ENCODE data around the gene CRYGN.

Gene CRYGN

DNA sequence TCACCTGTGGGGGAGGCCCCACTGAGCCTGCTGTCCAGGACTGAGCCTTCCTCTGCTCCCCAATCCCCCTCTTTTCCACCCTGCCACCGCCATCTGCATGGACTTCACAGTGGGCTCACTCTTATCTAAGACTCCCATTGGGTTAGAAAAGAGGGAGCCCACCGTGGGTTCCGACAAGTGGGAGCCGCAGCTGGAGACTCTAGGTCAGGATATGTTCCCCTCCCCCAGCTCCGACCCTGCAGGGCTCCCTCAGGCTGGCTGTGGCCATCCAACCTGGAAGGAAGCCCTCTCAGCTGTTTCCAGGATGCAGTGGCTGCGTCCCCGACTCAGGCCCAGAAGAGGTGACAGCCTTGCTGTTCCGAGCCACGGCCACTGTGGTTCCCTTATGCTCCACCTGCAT lies 34.9 kb downstream of the CRYGN start:
- no peak for DNase-seq

GRCh38 chr7:151404216-151405011 lies 35.5 kb downstream of the CRYGN start:
- DNase-seq: no peak

DNA sequence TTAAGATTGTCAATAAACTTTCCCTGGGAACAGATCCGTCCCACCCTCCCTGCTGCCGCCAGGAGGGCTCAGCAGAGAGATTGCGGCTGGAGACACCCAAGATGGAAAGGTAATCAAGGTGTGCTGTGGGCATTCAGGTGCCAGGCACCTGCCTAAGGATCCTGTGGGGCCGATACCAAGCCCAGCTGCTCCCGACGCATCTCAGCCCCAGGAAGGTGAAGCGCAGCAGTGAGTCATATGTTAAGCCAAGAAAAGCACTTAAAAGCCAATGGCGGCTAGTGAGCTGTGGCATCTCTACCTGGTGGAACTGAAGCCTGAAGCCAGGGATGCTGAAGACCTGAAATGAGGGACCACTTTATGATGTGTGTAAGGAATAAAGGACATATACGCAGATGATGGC lies 36.2 kb downstream of the CRYGN start:
- DNase-seq: no peak

- DNase-seq: no peak
These were observed 37.7 kb downstream of the CRYGN start for GRCh38 chr7:151402029-151402835.

DNA sequence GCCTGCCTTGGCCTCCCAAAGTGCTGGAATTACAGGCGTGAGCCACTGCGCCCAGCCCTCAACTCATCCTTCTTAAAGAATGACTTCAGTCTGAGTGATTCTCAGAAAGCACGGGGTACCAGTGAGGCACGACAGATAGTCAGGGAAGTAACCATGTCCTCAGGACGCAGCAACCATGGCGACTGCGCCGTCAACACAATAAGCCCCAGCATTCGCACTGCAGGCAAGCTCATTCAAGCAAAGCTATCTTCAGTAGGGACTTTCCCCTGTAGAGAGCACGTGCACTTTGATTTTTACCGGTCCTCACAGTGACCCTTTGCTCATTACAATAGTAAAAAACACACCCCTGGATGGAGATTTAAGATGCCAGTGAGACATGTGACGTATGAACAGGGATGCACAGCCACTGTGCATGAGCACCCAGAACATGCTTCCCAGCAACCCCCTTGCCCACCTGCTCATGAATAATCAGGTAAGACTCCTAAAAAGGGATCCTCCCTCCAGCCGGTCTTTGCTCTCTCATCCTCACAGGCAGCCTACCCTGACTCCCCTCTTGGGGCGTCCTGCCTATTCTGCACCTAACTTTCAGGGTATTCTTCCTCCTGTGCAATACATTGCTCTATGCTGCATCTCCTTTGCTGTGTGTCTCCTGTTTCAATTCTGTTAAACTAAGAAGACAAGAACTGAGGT lies 39.2 kb downstream of the CRYGN start:
- no peak for DNase-seq

DNA sequence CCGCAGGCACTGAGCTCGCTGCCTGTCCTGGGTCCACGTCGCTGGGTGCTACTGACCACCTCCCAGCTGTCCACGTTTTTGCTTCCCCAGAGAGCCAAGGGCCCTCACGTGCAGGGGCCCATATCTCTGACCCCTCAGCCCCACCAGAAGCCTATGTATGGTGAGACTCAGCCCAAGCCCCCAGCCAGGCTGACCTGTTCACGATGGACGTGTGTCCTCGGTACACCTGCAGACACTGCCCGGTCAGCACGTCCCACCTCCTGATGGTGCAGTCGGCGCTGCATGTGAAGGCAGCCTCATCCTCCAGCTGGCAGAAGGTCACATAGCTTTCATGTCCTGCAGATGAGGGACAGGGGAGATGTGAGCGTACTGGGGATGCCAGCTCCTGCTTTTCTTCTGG lies 40.0 kb downstream of the CRYGN start:
- no peak for DNase-seq

DNA sequence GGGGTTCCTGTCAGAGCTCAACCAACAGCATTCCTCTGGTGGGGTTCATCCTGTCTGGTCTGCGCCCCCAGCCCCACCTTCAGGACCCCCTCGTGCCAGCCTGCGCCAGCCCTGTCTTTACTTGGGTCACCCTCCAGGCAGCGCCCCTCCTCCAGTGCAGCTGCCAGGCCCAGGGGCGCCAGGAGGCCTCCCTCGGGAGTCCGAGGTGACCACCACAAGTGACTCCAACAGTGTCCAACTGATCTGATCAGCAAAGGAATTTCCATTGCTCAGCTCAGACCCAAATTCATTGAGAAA lies 40.7 kb downstream of the CRYGN start:
- no peak for DNase-seq

DNA sequence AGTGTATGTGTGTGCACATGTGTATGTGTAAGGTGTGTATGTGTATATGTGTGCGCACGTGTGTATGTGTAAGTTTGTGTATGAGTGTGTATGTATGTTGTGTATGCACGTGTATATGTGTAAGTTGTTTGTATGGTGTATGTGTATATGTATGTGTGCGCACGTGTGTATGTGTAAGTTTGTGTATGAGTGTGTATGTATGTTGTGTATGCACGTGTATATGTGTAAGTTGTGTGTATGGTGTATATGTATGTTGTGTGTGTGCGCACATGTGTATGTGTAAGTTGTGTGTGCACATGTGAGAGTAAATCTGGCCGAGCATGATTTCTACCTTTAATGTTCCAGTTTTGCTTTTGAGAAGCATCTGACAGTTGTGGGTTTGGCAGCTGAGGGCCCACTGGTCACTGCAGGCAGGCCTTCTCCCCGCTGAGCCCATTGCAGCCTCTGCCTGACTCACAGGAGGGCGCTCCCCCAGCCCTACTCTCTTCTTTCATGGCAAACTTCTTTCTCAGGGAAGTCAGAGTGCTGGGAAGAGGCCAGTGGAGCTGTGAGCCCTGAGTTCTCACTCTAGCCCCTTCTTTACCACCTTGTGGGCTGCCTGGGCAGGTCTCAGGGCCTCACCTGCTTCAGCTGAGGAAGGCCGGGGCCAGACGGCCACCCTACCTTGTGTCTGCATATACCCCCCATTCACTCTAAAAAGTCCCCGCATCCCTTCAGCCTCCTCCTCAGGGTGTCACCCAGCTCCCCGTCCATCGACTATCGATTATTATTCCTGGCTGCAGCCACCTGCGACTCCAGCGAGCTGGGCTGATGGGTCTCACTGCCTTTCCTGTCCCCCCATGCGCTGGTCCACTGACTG lies 41.3 kb downstream of the CRYGN start:
- DNase-seq: no peak

- DNase-seq: no peak
These were observed 42.9 kb downstream of the CRYGN start for GRCh38 chr7:151397026-151397425.

- DNase-seq: no peak
These were observed 43.5 kb downstream of the CRYGN start for GRCh38 chr7:151396328-151396970.

DNA sequence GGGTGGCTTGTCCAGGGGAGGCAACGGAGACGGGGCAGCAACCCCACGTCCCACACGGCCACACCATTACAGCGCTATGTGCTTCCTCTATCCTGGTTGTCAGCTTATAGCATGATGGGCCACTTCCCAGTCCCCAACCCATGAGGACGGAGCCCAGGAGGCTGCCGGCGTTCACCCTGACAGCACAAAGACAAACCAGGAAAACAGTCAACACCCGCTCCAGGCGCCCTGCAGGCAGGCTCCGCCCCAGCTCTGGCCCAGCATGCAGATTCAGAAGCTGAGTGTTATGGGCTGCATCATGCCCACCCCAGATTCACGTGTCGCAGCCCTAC lies 44.9 kb downstream of the CRYGN start:
- no peak for DNase-seq

DNA sequence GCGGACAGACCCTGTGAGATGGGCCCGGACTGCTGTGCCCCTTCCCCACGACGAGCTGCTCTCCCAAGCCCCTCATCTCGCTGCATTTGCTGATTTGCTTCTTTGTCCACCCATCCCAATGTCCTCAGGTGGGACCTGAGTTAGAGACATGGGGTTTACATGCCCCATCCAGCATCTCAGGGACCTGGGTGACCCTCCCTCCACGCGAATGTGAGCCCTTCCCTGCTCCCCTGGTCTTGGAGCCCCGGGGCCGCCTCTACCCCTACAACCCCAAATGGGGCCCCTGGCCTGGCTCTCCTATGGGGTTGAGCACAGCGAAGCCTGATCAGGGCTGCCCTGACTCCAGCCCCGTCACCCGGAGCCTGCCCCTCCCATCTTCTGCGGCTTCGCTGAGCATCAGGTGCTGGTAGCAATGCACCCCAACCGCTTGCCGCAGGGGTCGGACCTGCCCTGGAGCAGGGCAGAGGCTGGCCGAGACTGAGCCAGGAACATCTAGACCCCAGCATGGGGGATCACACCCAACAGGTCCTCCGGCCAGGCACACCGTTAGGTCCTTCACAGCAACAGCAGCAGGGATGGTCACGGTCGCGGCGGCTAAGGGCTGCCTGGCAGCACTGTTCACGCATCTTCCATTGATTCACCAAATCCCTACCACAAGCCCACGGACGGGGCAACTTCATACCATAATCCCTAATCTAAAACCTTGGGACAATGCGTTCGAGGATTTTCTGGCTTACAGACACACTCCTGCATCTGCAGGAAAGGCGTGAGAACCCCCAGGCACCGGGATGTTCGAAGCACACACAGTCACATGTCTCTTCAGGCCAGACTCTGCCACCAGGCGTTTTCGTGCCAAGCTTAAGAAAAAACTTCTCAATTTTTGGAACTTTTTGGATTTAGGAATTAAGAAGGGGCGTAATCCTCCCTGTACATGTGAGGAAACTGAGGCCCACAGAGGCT lies 45.6 kb downstream of the CRYGN start:
- DNase-seq: no peak

DNA sequence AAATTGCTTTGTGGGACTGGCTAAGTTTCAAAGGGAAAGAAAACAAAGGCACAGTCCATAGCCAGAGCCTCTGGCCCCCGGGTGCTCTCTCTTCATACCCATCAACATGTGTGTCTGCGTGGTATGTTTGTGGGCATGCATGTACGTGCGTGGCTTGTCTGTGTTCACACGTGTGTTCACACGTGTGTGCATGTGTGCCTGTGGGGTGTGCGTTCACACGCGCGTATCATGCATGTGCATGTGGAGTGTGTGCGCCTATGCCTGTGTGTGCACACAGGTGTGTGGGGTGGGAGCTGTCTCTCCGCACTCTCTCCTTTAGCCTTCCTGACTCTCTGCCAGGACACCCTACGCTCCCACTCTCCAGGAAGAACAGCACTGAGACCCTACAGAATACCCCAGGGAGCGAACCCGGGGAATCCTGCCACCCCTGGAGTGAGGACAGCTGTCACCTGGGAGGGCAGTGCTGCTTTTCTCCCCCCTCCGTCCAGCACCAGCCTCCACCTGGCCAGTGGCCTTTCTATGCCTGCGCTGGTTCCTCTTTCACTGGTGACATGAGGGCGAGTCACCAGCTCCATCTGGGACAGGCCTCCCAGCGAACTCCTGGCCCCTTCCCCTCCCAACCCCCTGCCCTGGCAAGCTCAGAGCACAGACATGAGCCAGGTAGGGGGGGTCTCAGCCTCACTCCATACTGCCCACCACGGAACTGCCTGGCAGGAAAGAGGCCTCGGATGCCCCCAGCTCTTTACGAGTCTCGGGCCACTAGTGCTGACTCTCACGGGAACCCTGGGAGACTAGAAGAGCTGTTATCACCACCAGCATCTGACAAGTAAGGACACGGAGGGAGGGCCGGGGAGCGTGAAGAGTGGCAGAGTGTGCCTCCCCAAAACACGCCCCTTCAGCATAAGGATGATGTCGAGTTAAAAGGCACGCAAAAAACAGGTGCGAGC lies 46.6 kb downstream of the CRYGN start:
- DNase-seq: no peak

DNA sequence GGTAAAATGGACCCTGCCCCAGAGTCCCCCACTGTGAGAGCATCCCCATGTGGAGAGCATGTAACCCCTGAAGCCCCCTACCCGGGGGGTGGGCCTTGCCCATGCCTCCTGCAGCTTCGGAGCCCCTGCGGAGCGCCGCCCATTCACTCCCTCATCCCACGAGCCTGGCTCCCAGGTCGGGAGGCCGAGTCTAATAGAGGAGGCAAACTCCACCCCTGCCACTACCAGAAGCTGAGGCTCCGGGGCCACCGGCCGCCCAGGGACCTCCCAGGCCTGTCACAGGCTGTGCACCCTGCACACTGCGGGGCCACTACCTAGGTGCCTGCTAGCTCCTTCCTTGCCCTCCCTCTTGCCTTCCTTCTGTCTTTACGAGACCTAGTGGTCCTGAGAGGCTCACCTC lies 47.5 kb downstream of the CRYGN start:
- no peak for DNase-seq

DNA sequence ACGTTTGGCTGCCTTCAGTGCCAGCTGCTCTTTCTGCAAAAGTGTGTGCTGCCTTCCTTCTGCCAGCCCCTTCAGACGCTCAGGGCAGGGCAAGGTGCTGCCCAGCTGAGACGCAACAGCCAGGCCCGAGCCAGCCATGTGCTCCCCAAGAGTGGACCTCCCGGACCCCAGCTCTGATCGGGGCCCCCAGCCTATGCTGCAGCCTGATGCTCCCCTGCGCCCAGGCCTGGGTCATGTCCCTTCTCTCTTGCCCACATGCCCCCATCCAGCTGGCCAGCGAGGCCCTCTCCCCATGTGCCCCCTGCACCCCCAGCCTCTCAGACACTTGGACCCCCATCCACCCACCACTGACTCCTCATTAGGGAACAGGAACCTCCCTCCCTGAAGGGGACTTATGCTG lies 47.9 kb downstream of the CRYGN start:
- DNase-seq: no peak

DNA sequence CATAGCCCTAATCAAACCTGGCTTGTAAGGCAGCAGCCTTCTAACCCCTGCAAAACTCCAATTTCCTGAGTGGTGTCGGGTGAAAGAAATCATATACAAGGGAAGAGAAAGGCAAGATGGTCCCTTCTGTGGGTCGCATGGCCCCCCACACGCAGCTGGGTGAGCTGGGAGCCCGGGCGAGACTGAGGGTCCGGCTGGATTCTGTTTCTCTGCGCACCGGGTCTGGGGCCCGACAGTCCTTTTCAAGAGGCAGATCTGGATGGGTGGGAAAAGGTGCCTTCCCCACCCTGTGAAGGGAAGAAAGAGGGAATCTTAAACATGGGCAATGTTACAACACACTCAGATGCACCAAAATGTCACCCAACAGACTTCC lies 48.6 kb downstream of the CRYGN start:
- DNase-seq: no peak

DNA sequence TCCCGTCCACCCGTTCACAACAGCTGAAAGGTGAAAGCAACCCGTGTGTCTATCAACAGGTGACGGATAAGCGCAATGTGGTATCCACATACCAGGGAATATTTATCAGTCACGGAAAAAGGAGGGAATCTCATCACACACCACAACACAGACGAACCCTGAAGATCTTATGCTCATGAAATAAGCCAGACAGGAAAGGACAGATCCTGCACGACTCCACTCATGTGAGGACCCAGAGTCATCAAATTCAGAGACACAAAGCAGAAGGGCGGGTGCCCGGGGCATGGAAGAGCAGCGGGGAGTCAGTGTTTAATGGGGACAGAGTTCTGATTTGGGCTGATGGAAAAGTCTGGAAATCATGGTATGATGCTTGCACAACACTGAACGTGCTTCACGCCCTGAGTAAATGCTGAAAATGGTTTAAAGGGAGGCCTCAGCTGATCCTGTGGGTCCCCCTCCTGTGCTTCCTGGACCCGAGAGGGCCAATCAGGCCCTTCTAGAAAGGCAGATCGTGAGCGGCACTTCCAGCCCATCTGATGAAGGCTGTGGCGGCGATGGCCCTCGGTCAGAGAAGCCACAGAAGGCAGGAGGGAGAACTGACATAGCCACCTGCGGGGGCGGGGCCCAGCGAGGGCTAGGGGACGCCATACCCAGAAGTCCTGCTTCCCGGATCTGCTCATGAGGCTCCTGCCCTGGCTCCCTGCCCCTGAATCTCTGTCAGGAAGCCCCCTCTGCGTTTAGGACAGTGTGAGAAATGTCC lies 49.2 kb downstream of the CRYGN start:
- DNase-seq: no peak

DNA sequence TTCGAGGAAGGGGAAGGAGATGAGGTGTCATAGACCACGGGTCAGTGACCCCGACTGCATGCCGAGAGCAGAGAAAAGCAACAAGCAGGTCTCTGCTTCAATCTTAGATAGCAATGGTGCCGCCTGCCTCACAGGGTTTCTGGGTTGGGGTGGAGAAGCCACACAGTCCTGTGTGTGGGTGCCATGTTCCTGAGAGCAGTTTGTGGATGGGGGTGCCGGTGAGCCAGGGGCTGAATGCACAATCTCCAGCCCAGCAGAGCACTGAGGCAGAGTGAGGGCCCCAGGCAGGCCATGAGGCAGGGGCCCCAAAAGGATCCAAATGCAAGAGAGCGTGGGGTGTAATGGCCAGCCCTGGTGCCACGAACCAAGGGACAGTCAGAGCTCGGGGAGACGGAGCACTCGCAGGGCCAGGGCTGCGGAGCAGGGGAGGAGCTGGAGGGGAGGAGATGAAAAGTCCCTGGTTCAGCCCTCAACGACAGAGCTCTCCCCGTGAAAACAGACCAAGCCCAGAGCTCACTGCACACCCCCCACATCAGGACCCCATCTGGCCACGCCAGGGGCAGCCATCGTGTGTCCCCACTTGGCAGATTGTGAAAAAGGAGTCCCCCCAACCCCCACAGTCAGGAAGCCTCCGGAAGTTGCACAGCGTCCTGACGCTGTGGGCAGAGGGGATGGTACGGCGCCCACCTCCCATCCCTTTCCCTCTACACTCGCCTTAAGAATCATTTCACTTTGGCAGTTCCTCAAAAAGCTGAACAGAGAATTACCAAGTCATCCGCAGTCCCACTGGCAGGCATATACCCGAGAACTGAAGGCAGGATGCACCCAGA lies 50.0 kb downstream of the CRYGN start:
- no peak for DNase-seq
